ENCODE results near the gene UVSSA. TPM values are rescaled to one million over a fixed set of nuclear protein-coding genes. Genes with fewer than 3 reads are reported as not detected.

UVSSA gene
- total RNA-seq, 3 donors from 2014 or later: 17.2 to 20.5 (median 18.9) TPM

DNA sequence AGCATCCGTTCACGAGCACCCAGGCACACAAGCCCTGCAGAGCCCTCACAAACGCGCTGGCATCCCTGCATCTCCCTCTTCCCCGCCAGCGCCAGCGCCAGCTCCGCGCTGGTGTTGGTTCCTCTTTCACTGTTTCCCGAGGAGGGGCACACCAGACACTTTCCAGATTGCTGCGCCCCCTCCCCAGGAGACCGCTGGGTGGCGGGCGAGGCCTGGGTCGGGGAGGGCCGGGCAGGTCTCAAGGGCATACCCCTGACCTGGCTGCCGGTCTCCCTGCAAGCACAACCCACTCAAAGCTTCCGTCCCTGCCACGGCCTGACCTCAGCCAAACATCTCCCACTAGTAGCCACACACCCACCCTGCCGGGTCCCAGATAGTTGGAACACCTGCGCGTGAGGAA is 61.4 kb downstream of the UVSSA start:
- no peak overlapping the region for H3K4me3 Mint-ChIP-seq
- no peak for DNase-seq
- H3K27me3 Mint-ChIP-seq (ENCODE audit: low read depth): peaks cover 66% of the 10 kb centered on the region
- peaks cover 8% of the 10 kb centered on the region for H3K4me1 Mint-ChIP-seq (ENCODE audit: low read depth)
- no peak for ATAC-seq
- H3K36me3 Mint-ChIP-seq (ENCODE audit: insufficient read depth): no peaks in the 10 kb centered on the region
- no peaks in the 10 kb centered on the region for H3K9me3 Mint-ChIP-seq

- H3K4me1 Mint-ChIP-seq (ENCODE audit: low read depth): peaks cover 8% of the 10 kb centered on the region
- no peak overlapping the region for H3K4me3 Mint-ChIP-seq
- no peak for ATAC-seq
- no peaks in the 10 kb centered on the region for H3K9me3 Mint-ChIP-seq
- H3K27me3 Mint-ChIP-seq (ENCODE audit: low read depth): peaks cover 70% of the 10 kb centered on the region
- H3K36me3 Mint-ChIP-seq (ENCODE audit: insufficient read depth): no peaks in the 10 kb centered on the region
- no peak for DNase-seq
Observed at GRCh38 chr4:1409079-1409478, 62.1 kb downstream of the UVSSA start.

DNA sequence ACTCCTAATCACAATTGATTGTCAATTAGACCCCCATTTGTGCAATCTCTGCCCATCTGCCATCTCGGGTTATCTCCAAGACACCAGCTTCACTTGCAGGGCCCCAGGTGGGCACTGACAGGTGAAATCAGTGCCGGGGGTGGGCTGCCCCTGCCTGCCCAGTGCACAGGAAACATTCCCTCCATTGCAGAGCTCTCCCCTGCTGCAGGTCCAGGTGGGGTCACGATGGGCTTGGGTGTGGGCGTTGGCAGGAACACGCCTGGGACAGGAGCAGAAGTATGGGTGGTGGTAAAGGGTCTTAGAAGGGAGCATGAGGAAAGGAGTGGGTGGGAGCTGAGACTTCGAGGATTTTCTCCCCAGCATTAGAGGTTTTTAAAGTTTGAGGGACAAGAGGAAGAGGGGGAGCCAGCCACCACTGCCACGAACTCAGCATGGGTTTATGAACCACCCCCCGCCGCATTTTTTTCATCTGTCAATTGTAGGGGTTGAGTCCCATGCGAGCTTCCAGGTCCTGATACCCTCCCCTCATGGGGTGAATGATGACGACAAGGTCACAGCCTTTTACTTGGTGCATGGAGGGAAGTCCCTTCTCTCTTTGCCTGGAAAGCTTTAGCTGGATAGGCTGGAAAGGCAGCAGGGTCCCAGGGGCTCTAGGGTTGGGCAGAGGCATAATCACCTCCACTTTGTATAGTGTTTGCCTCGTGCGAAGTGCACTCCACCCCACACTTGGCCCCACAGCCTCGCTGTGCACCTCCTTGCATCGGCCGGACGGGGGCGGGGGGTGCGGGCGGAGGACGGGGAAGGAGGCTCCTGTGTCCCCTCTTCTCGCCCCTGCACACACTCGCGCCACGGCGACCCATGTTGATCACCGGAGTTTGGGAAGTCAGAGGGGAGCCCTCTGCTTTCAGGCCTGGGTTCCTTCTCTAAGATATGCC is 62.8 kb downstream of the UVSSA start:
- ATAC-seq: no peak
- H3K27me3 Mint-ChIP-seq (ENCODE audit: low read depth): peaks cover 66% of the 10 kb centered on the region
- no peak for DNase-seq
- H3K4me1 Mint-ChIP-seq (ENCODE audit: low read depth): peaks cover 8% of the 10 kb centered on the region
- no peaks in the 10 kb centered on the region for H3K36me3 Mint-ChIP-seq (ENCODE audit: insufficient read depth)
- H3K4me3 Mint-ChIP-seq: no peak overlapping the region
- no peaks in the 10 kb centered on the region for H3K9me3 Mint-ChIP-seq

GRCh38 chr4:1410491-1411325 is 63.7 kb downstream of the UVSSA start:
- Mint-ChIP-seq H3K4me3 (no peak overlapping the region), H3K4me1 (ENCODE audit: low read depth) (peaks cover 8% of the 10 kb centered on the region), H3K36me3 (ENCODE audit: insufficient read depth) (no peaks in the 10 kb centered on the region), H3K27me3 (ENCODE audit: low read depth) (peaks cover 68% of the 10 kb centered on the region), H3K9me3 (no peaks in the 10 kb centered on the region)
- DNase-seq (peak; percentile 11), ATAC-seq (peak; percentile 47 to 59)

DNA sequence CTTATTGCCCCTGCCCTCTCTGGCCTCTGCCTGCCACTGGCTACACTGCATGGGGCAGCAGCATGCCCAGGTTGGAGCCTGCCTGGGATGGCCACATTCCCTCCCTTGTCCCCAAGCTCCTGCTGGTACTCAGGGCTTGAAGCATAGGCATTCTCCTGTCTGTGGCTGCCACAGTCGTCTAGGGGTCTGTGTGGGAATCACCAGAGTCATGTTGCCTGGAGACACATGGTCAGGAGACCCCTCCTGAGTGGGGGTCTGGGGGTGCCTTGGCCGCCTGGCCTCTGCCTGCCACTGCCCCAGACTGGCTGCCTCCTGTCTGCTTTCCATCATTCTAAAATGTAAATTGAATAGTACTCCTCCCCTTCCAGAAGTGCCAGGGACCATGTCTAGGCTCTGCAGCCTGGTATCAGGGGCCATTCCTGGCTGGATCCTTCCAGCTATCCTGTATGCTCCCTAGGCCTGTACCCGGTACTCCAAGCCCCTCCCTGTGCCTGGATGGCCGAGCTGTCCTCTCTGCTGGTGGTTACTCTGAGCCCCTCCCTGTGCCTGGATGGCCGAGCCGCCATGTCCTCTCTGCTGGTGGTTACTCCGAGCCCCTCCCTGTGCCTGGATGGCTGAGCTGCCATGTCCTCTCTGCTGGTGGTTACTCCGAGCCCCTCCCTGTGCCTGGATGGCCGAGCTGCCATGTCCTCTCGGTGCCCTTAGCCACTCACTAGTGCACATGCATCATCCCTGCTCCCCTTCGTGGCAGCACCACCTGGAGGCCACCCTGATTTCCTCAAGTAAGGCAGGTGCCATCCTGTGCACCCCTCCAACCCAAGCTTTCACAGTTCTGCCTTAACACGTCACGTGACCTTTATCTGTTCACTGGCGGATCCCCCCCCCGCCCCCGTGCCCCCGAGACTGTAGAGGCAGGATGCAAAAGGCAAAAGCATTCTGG is 64.7 kb downstream of the UVSSA start:
- peaks cover 75% of the 10 kb centered on the region for H3K27me3 Mint-ChIP-seq (ENCODE audit: low read depth)
- H3K36me3 Mint-ChIP-seq (ENCODE audit: insufficient read depth): no peaks in the 10 kb centered on the region
- H3K4me3 Mint-ChIP-seq: no peak overlapping the region
- ATAC-seq (no peak), DNase-seq (no peak)
- no peaks in the 10 kb centered on the region for H3K9me3 Mint-ChIP-seq
- H3K4me1 Mint-ChIP-seq (ENCODE audit: low read depth): peaks cover 8% of the 10 kb centered on the region

DNA sequence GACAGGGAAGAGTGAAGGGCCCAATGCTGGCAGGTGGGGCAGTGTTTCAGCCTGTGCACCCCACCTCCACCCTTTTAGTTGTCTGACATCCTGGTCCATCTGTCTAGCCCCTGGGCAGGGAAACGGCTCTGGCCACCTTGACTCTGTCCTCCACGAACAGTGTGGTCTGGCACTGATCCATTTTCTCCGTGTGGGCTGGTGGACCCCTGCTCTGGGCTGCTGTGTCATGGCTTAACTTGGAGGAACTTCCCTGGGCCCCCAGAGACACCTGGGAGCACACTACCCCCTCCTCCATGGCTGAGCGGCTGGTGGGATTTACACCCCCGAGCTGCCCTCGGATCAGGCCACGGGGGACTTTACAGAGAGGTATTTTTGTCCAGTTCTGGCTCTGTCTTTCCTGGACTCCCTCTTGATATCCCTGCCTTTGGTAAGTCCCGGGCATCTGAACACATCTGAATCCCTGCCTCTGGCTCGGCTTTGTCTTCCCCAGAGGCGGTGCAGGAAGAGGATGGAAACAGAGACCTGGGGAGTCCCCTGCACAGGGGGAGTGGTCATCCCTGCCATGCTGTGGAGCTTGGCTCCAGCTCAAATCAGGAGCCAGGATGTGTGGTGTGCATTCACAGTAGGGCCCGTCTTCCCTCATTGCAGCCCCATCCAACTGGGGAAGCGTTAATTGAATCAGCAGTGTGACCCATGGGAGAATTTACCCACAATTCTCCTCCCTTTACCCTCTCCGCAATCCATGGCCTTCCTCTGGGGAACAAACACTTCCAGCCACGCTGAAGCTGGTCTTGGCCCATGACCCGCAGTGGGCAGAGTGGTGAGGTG is 65.6 kb downstream of the UVSSA start:
- ATAC-seq (no peak), DNase-seq (no peak)
- peaks cover 76% of the 10 kb centered on the region for H3K27me3 Mint-ChIP-seq (ENCODE audit: low read depth)
- no peaks in the 10 kb centered on the region for H3K36me3 Mint-ChIP-seq (ENCODE audit: insufficient read depth)
- no peak overlapping the region for H3K4me3 Mint-ChIP-seq
- no peaks in the 10 kb centered on the region for H3K9me3 Mint-ChIP-seq
- H3K4me1 Mint-ChIP-seq (ENCODE audit: low read depth): peaks cover 8% of the 10 kb centered on the region

- Mint-ChIP-seq H3K4me3 (no peak overlapping the region), H3K9me3 (no peaks in the 10 kb centered on the region), H3K27me3 (ENCODE audit: low read depth) (peaks cover 74% of the 10 kb centered on the region), H3K36me3 (ENCODE audit: insufficient read depth) (no peaks in the 10 kb centered on the region), H3K4me1 (ENCODE audit: low read depth) (peaks cover 7% of the 10 kb centered on the region)
- ATAC-seq (no peak), DNase-seq (no peak)
Observed at GRCh38 chr4:1413204-1413663, 66.2 kb downstream of the UVSSA start.

GRCh38 chr4:1413687-1414479 is 66.9 kb downstream of the UVSSA start:
- peak; percentile 3 for DNase-seq
- ATAC-seq: no peak
- Mint-ChIP-seq H3K9me3 (no peaks in the 10 kb centered on the region), H3K4me1 (ENCODE audit: low read depth) (peaks cover 4% of the 10 kb centered on the region), H3K36me3 (ENCODE audit: insufficient read depth) (no peaks in the 10 kb centered on the region), H3K27me3 (ENCODE audit: low read depth) (peaks cover 71% of the 10 kb centered on the region), H3K4me3 (no peak overlapping the region)

DNA sequence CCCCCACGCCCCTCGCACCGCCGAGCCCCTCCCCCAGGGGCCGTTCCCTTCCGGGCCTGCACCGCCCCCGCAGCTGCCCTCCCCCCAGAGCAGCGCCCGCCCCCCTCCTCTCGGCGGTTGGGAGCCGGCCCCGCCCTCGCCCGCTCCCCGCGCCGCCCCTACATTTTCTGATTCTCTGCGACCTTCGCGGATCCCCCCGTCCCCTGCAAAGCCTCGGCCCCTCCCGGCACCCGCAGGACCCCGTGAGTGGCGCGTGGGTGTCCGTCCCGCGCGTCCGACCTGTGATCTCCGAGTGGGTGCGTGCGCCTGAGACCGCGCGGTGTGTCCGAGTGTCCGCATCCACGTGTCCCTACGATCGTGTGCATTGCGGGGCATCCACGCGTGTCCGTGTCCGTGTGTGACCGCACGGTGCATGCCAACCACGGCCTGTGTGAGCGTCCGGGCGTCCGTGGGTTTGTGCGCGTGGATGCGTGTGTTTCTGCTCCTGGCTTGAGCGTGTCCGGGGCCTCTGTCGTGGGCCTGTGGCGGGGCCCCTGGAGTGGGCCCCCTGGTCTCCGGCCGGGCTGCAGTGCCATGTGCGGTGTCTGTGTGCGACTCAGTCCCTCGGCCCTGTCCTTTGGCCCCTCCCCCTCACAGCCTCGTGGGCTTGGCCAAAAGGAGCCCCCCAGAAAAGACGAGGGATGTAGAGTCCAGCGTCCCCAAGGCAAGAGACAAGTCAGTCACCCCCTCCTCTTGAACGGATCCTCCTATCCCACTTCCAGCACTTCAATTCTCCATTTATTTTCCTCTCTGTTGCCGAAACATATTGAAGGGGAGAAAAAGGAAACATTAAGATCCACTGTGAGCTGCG is 68.0 kb downstream of the UVSSA start:
- ATAC-seq: no peak
- DNase-seq: peak; percentile 3
- Mint-ChIP-seq H3K27me3 (ENCODE audit: low read depth) (peaks cover 70% of the 10 kb centered on the region), H3K36me3 (ENCODE audit: insufficient read depth) (no peaks in the 10 kb centered on the region), H3K4me1 (ENCODE audit: low read depth) (peaks cover 4% of the 10 kb centered on the region), H3K4me3 (no peak overlapping the region), H3K9me3 (no peaks in the 10 kb centered on the region)

DNA sequence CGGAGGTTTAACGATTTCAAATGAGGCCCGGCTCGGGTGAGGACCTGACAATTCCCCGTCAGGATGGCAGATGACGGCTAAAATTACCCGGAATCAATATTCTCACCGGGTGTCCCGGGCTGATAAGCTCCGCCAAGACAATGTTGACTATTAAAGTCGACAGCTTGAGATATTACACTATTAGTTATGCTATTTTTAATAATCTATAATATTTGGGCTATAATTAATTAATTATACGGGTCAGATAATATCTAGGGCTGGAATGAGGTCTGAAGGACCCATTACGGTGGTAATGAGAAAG is 68.6 kb downstream of the UVSSA start:
- Mint-ChIP-seq H3K36me3 (ENCODE audit: insufficient read depth) (no peaks in the 10 kb centered on the region), H3K9me3 (no peaks in the 10 kb centered on the region), H3K4me3 (no peak overlapping the region), H3K4me1 (ENCODE audit: low read depth) (peaks cover 4% of the 10 kb centered on the region), H3K27me3 (ENCODE audit: low read depth) (peaks cover 69% of the 10 kb centered on the region)
- ATAC-seq (no peak), DNase-seq (no peak)

DNA sequence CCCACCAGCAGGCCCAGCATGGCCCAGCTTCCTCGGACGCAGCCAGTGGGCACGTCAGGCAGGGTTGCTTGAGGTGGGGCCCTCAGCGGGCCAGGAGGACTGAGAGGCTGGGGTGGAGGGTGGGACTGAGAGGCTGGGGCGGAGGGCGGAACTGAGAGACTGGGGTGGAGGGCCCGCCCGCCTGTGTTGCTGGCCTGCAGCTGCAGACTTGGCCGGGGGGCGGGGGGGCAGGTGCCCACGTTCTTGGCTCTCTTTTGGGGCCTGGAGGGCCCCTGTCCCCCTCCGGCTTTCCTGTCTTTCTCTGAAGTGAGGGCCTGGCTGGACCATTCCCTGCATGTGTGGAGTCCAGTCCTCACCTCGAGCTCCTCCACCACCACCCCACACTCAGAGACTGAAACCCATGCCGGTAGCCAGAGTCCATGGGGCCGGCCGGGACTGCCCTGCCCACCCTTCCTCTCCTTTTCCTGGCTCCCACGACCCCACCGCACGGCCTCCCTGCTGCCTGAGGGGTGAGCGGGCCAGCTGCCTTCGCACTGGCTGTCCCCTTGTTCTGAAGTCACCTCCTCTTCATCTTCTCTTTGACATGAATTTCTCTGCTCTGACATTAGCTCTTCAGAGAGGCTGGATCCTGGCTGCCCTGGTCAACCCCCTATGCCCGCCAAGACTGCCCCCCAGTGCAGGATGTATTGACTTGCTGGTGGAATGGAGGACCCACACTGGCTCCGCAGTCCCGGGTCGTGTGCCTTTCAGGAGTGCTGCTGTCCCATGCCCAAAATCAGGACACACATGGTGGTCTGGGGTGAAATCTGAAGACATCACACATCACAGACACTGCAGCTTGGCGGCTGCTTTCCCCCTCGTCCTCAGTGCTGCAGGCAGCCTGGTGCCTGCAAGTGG is 69.3 kb downstream of the UVSSA start:
- Mint-ChIP-seq H3K36me3 (ENCODE audit: insufficient read depth) (no peaks in the 10 kb centered on the region), H3K27me3 (ENCODE audit: low read depth) (peaks cover 67% of the 10 kb centered on the region), H3K4me1 (ENCODE audit: low read depth) (peaks cover 4% of the 10 kb centered on the region), H3K9me3 (no peaks in the 10 kb centered on the region), H3K4me3 (no peak overlapping the region)
- no peak for ATAC-seq
- DNase-seq: no peak
